K562 (cell line): ENCODE results near the gene CSF2RB. TPM values are rescaled to one million over a fixed set of nuclear protein-coding genes. Genes with fewer than 3 reads are reported as not detected.

ENCODE experiments used
- ATAC-seq: fragments of 200-7000 bp; cut with Tn5 transposase; 3 replicates; pipeline ENCODE4 v1.9.1; 2020; ENCODE audit warnings: moderate library complexity
- BruUV-seq: library from RNA; stranded (reverse); fragments of 400-500 nt; replicated peaks from 2 replicates; lab custom pipeline; 2021; lab: Mats Ljungman, UMichigan
- CTCF ChIA-PET: fragments of 300-600 bp; formaldehyde crosslinking; extraction: SDS; loops from one replicate; lab custom pipeline; 2021; ENCODE audit warnings: low intra/inter-chr PET ratio; lab: Yijun Ruan, JAX
- POLR2A ChIA-PET: fragments of 300-600, 350-650 bp; sonication (Branson Sonifier 250); formaldehyde crosslinking; extraction: SDS; loops from one replicate; lab custom pipeline; 2021; ENCODE audit warnings: antibody characterized with exemption, inconsistent platforms; lab: Yijun Ruan, JAX
- DNase-seq, 4 experiments: peaks; one replicate each; pipeline versions ENCODE4 v3.0.0 to v3.0.0-alpha.2; 2011 to 2018; ENCODE audit warnings: low spot score in 3 of 4, mixed read lengths in 3 of 4; ENCODE audit errors: extremely low read depth in 1 of 4
- FAIRE-seq: peaks from 2 replicates; lab custom pipeline; 2011; peaks lifted over from hg19 to GRCh38; lab: Jason Lieb, UNC
- H2AFZ ChIP-seq: 2 replicates; pipeline ENCODE4 v1.6.0; 2011; ENCODE audit warnings: low read depth, low read length, control low read depth, inconsistent platforms
- H3K27ac ChIP-seq: fragments of 200-600 bp; 3 replicates; pipeline ENCODE4 v1.8.0; 2011; ENCODE audit warnings: low read depth, mild to moderate bottlenecking, control low read depth, inconsistent platforms, low read length, moderate library complexity, mixed read lengths; ENCODE audit errors: extremely low read depth
- H3K27me3 ChIP-seq, 2 experiments: fragments of 300-600 bp in 1 of 2; 2 replicates in 1 of 2; 3 replicates in 1 of 2; pipeline versions ENCODE4 v1.6.0 to v1.8.0; 2011; ENCODE audit warnings: inconsistent platforms in 2 of 2, low read length in 2 of 2, mild to moderate bottlenecking in 1 of 2, mixed read lengths in 1 of 2, moderate library complexity in 1 of 2; ENCODE audit not compliant: control insufficient read depth in 2 of 2, insufficient read depth in 2 of 2
- H3K36me3 ChIP-seq: fragments of 300-600 bp; 3 replicates; pipeline ENCODE4 v1.8.0; 2011; ENCODE audit warnings: mild to moderate bottlenecking, low read length, inconsistent platforms; ENCODE audit not compliant: control insufficient read depth, insufficient read depth
- H3K4me1 ChIP-seq, 2 experiments: fragments of 200-600 bp in 1 of 2; replicated peaks in 1 of 2; 2 replicates in 1 of 2; 3 replicates in 1 of 2; pipeline versions ENCODE4 v1.5.1 to v1.8.0; 2011; ENCODE audit warnings: inconsistent platforms in 2 of 2, low read length in 2 of 2, mild to moderate bottlenecking in 1 of 2, mixed read lengths in 1 of 2, moderate library complexity in 1 of 2; ENCODE audit not compliant: control insufficient read depth in 2 of 2, insufficient read depth in 2 of 2
- H3K4me2 ChIP-seq: 2 replicates; pipeline ENCODE4 v1.6.1; 2011; ENCODE audit warnings: low read length, control low read depth, inconsistent platforms, mixed read lengths; ENCODE audit not compliant: insufficient read depth
- H3K4me3 ChIP-seq: fragments of 200-600 bp; sonication (generic), shearing (Covaris generic); 2 replicates; pipeline ENCODE4 v1.5.1; 2016; ENCODE audit warnings: control low read depth, inconsistent platforms
- H3K79me2 ChIP-seq: fragments of 200-600 bp; 3 replicates; pipeline ENCODE4 v1.8.0; 2011; ENCODE audit warnings: low read length, inconsistent platforms; ENCODE audit not compliant: control insufficient read depth, insufficient read depth
- H3K9ac ChIP-seq, 2 experiments: 2 replicates each; pipeline versions ENCODE4 v1.6.0 to v1.6.1; 2011; ENCODE audit warnings: low read depth in 2 of 2, low read length in 2 of 2, control low read depth in 1 of 2, inconsistent platforms in 1 of 2, mild to moderate bottlenecking in 1 of 2, mixed read lengths in 1 of 2; ENCODE audit not compliant: insufficient read depth in 1 of 2
- H3K9me1 ChIP-seq: one replicate; pipeline ENCODE4 v1.6.0; 2011; ENCODE audit warnings: inconsistent platforms, mild to moderate bottlenecking, low read length, moderate library complexity; ENCODE audit not compliant: control insufficient read depth, insufficient read depth
- H3K9me3 ChIP-seq: replicated peaks from 2 replicates; pipeline ENCODE4 v1.5.1; 2011; ENCODE audit warnings: low read depth, low read length, inconsistent platforms; ENCODE audit not compliant: control insufficient read depth, insufficient read depth
- H4K20me1 ChIP-seq: replicated peaks from 2 replicates; pipeline ENCODE4 v1.6.1; 2011; ENCODE audit warnings: low read length, inconsistent platforms, mixed read lengths; ENCODE audit not compliant: control insufficient read depth, insufficient read depth
- BCOR ChIP-seq: fragments of 450-650 bp; IDR thresholded peaks from 2 replicates; pipeline ENCODE4 v1.6.1; 2016
- GABPB1 ChIP-seq: sonication (generic); formaldehyde crosslinking; IDR thresholded peaks from 2 replicates; pipeline ENCODE4 v1.8.0; 2022; ENCODE audit warnings: mild to moderate bottlenecking, missing genetic modification reagents
- HDAC8 ChIP-seq: fragments of 450-650 bp; IDR thresholded peaks from 2 replicates; pipeline ENCODE4 v1.6.1; 2016; ENCODE audit warnings: mild to moderate bottlenecking, missing genetic modification characterization, moderate library complexity, missing compliant biosample characterization
- POLR2AphosphoS2 ChIP-seq: IDR thresholded peaks from 2 replicates; pipeline ENCODE4 v1.6.1; 2012; ENCODE audit warnings: low read length, improper control_type of control experiment
- TAL1 ChIP-seq: fragments of 450-650 bp; IDR thresholded peaks from 2 replicates; pipeline ENCODE4 v1.6.1; 2016; ENCODE audit warnings: mild to moderate bottlenecking
- WGBS: fragments of 100-300 bp; shearing (Covaris generic); methylation state at CpG from one replicate; pipeline ENCODE4 v1.1.6; 2016; ENCODE audit warnings: low coverage, mixed read lengths; ENCODE audit not compliant: insufficient coverage; ENCODE audit errors: missing lambda C conversion rate; 5-methylcytosine and 5-hydroxymethylcytosine counted together
- in situ Hi-C: fragments of 300-500 bp; cut with MboI; formaldehyde crosslinking; loops from 4 replicates; pipeline ENCODE4 v1.15.0; 2018; ENCODE audit warnings: inconsistent platforms, mixed read lengths
- intact Hi-C: fragments of 100-400 bp; cut with micrococcal nuclease; formaldehyde crosslinking; loops from 2 replicates; pipeline ENCODE4 v1.14.2; 2022
- polyA plus RNA-seq, 8 experiments: library from polyadenylated mRNA; depleted of rRNA in 4 of 8; stranded (reverse) in 5 of 8; unstranded in 3 of 8; fragments of >200 nt; fragmentation: Nextera tagmentation in 2 of 8; fragmentation: Illumina TruSeq in 1 of 8; extraction: Ambion mirVana in 2 of 8; extraction: Trizol in 1 of 8; gene quantifications; 2 replicates each; pipeline versions ENCODE4 v1.2.1 to v1.2.3, GENCODE V29; 2011 to 2014; ENCODE audit warnings: inconsistent platforms in 1 of 8, missing spikeins in 1 of 8
- total RNA-seq, 7 experiments: library from RNA; depleted of rRNA in 6 of 7; stranded (reverse); fragments of >200 nt in 6 of 7; fragmentation: Illumina TruSeq in 2 of 7; extraction: Trizol in 2 of 7; gene quantifications; 2 replicates each; pipeline versions ENCODE4 v1.2.1 to v1.2.3, GENCODE V29; 2011 to 2021; ENCODE audit warnings: low replicate concordance in 1 of 7
- TF ChIP-seq, protein P1 (sequence below): fragments of 250-450 bp; sonication (Bioruptor Pico); IDR thresholded peaks from 2 replicates; pipeline ENCODE4 v1.8.0; 2021; ENCODE audit warnings: borderline replicate concordance, mild to moderate bottlenecking, moderate library complexity; ENCODE audit not compliant: poor library complexity, severe bottlenecking
- TF ChIP-seq, protein P2 (sequence below): fragments of 450-650 bp; IDR thresholded peaks from 2 replicates; pipeline ENCODE4 v1.6.1; 2016; ENCODE audit warnings: mild to moderate bottlenecking, moderate library complexity

CSF2RB gene
- total and polyA plus RNA-seq, 9 of the 15 experiments (the other 6 are each of a cell fraction or from before 2014, with no cell fraction given) = 0.04 to 1.0 (median 0.36) TPM

DNA sequence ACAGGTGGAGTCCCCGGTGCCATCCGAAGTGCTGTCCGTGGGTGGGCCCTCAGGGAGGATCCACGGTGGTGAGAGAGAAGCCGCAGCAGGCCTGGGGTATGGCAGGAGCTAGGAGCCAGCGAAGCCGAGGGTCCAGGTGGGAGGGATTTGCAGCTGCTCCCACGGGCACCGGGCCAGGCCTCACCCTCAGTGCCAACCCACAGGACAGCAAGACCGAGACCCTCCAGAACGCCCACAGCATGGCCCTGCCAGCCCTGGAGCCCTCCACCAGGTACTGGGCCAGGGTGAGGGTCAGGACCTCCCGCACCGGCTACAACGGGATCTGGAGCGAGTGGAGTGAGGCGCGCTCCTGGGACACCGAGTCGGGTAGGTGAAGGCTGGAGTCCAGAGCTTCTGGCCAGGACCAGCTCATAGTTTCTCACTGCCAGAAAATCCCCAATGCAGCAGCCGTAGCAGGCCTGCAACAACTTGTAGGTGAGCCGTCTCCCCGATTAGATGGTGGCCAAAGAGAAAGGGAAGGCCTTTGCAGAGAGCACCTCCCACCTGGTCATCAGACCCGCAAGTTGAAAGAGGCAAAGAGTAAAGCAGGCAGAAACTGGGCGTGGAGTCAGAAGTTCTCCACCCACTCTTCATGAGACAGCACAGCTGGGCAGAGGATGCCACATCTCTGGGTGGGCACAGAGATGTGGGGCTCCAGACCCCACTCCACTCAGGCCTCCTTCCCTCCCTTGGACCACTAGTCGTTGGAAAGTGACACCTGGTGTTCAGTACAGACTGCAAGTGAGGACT lies 20.4 kb downstream of the CSF2RB start:
- no peak overlapping the region for H3K27ac ChIP-seq
- H3K9me1 ChIP-seq = no peaks in the 10 kb centered on the region
- WGBS = 11% methylated on average over 12 of the region's 25 CpGs
- H3K9ac ChIP-seq = no peak overlapping the region
- no peaks in the 10 kb centered on the region for H3K36me3 ChIP-seq
- H4K20me1 ChIP-seq = no peaks in the 10 kb centered on the region
- no TSS peak for BruUV-seq
- H3K4me2 ChIP-seq = no peak overlapping the region
- DNase-seq (no peak), FAIRE-seq (no peak), ATAC-seq (no peak)
- in situ Hi-C loops (no loop called here), intact Hi-C loops (no loop called here)
- CTCF ChIA-PET = no interaction called here
- H3K79me2 ChIP-seq = no peaks in the 10 kb centered on the region
- no peak overlapping the region for H2AFZ ChIP-seq
- no peak overlapping the region for H3K4me3 ChIP-seq
- peaks cover 0 to 28% of the 10 kb centered on the region in 2 experiments; a peak in 2 of 5 replicates for H3K27me3 ChIP-seq
- POLR2A ChIA-PET = no interaction called here
- no peaks in the 10 kb centered on the region for H3K9me3 ChIP-seq
- peaks cover 0 to 12% of the 10 kb centered on the region in 2 experiments; a peak in 2 of 5 replicates for H3K4me1 ChIP-seq
- TF ChIP-seq, protein P1, sequence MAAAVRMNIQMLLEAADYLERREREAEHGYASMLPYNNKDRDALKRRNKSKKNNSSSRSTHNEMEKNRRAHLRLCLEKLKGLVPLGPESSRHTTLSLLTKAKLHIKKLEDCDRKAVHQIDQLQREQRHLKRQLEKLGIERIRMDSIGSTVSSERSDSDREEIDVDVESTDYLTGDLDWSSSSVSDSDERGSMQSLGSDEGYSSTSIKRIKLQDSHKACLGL (CRISPR knock-in tag) = no peak
- TF ChIP-seq POLR2AphosphoS2 (no peak), HDAC8 (tag) (no peak), GABPB1 (CRISPR knock-in tag) (no peak), TAL1 (no peak), BCOR (no peak)
- TF ChIP-seq, protein P2, sequence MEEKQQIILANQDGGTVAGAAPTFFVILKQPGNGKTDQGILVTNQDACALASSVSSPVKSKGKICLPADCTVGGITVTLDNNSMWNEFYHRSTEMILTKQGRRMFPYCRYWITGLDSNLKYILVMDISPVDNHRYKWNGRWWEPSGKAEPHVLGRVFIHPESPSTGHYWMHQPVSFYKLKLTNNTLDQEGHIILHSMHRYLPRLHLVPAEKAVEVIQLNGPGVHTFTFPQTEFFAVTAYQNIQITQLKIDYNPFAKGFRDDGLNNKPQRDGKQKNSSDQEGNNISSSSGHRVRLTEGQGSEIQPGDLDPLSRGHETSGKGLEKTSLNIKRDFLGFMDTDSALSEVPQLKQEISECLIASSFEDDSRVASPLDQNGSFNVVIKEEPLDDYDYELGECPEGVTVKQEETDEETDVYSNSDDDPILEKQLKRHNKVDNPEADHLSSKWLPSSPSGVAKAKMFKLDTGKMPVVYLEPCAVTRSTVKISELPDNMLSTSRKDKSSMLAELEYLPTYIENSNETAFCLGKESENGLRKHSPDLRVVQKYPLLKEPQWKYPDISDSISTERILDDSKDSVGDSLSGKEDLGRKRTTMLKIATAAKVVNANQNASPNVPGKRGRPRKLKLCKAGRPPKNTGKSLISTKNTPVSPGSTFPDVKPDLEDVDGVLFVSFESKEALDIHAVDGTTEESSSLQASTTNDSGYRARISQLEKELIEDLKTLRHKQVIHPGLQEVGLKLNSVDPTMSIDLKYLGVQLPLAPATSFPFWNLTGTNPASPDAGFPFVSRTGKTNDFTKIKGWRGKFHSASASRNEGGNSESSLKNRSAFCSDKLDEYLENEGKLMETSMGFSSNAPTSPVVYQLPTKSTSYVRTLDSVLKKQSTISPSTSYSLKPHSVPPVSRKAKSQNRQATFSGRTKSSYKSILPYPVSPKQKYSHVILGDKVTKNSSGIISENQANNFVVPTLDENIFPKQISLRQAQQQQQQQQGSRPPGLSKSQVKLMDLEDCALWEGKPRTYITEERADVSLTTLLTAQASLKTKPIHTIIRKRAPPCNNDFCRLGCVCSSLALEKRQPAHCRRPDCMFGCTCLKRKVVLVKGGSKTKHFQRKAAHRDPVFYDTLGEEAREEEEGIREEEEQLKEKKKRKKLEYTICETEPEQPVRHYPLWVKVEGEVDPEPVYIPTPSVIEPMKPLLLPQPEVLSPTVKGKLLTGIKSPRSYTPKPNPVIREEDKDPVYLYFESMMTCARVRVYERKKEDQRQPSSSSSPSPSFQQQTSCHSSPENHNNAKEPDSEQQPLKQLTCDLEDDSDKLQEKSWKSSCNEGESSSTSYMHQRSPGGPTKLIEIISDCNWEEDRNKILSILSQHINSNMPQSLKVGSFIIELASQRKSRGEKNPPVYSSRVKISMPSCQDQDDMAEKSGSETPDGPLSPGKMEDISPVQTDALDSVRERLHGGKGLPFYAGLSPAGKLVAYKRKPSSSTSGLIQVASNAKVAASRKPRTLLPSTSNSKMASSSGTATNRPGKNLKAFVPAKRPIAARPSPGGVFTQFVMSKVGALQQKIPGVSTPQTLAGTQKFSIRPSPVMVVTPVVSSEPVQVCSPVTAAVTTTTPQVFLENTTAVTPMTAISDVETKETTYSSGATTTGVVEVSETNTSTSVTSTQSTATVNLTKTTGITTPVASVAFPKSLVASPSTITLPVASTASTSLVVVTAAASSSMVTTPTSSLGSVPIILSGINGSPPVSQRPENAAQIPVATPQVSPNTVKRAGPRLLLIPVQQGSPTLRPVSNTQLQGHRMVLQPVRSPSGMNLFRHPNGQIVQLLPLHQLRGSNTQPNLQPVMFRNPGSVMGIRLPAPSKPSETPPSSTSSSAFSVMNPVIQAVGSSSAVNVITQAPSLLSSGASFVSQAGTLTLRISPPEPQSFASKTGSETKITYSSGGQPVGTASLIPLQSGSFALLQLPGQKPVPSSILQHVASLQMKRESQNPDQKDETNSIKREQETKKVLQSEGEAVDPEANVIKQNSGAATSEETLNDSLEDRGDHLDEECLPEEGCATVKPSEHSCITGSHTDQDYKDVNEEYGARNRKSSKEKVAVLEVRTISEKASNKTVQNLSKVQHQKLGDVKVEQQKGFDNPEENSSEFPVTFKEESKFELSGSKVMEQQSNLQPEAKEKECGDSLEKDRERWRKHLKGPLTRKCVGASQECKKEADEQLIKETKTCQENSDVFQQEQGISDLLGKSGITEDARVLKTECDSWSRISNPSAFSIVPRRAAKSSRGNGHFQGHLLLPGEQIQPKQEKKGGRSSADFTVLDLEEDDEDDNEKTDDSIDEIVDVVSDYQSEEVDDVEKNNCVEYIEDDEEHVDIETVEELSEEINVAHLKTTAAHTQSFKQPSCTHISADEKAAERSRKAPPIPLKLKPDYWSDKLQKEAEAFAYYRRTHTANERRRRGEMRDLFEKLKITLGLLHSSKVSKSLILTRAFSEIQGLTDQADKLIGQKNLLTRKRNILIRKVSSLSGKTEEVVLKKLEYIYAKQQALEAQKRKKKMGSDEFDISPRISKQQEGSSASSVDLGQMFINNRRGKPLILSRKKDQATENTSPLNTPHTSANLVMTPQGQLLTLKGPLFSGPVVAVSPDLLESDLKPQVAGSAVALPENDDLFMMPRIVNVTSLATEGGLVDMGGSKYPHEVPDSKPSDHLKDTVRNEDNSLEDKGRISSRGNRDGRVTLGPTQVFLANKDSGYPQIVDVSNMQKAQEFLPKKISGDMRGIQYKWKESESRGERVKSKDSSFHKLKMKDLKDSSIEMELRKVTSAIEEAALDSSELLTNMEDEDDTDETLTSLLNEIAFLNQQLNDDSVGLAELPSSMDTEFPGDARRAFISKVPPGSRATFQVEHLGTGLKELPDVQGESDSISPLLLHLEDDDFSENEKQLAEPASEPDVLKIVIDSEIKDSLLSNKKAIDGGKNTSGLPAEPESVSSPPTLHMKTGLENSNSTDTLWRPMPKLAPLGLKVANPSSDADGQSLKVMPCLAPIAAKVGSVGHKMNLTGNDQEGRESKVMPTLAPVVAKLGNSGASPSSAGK = no peak
